A673 (cell line): ENCODE results near the gene MDN1. TPM values are rescaled to one million over a fixed set of nuclear protein-coding genes. Genes with fewer than 3 reads are reported as not detected.

Source experiments
- BruUV-seq: library from RNA; stranded (reverse); fragments of 400-500 nt; replicated peaks from 2 replicates; lab custom pipeline; 2021; lab: Mats Ljungman, UMichigan
- CTCF ChIA-PET: fragments of 300-600 bp; sonication (Branson Sonifier 250); formaldehyde crosslinking; loops from one replicate; lab custom pipeline; 2022; ENCODE audit warnings: antibody characterized with exemption; lab: Charles Lee
- POLR2A ChIA-PET: fragments of 300-600 bp; sonication (Branson Sonifier 250); formaldehyde crosslinking; loops from one replicate; lab custom pipeline; 2022; ENCODE audit warnings: antibody characterized with exemption; ENCODE audit not compliant: low non-redundant PET; lab: Charles Lee
- DNase-seq: peaks from one replicate; pipeline ENCODE4 v3.0.0-alpha.2; 2015; ENCODE audit warnings: low spot score
- H3K27ac ChIP-seq: fragments of 200-600 bp; sonication (generic); 2 replicates; pipeline ENCODE4 v1.5.1; 2016; ENCODE audit warnings: mixed run types, low read depth, mild to moderate bottlenecking, mixed read lengths, antibody characterized with exemption, low read length; ENCODE audit not compliant: poor library complexity, severe bottlenecking
- H3K27me3 ChIP-seq: fragments of 200-600 bp; sonication (generic); replicated peaks from 2 replicates; pipeline ENCODE4 v1.6.1; 2017; ENCODE audit warnings: mixed run types, low read depth, mild to moderate bottlenecking, mixed read lengths, antibody characterized with exemption, low read length; ENCODE audit not compliant: insufficient read depth, poor library complexity
- H3K36me3 ChIP-seq: fragments of 200-600 bp; sonication (generic); 2 replicates; pipeline ENCODE4 v1.6.1; 2016; ENCODE audit warnings: mixed run types, mild to moderate bottlenecking, mixed read lengths, antibody characterized with exemption, low read length; ENCODE audit not compliant: insufficient read depth, poor library complexity, severe bottlenecking
- H3K4me1 ChIP-seq: fragments of 200-600 bp; sonication (generic); 2 replicates; pipeline ENCODE4 v1.6.1; 2017; ENCODE audit warnings: mixed run types, mild to moderate bottlenecking, mixed read lengths, antibody characterized with exemption, low read length; ENCODE audit not compliant: insufficient read depth, poor library complexity, severe bottlenecking
- H3K4me3 ChIP-seq: fragments of 200-600 bp; sonication (generic); 2 replicates; pipeline ENCODE4 v1.5.1; 2016; ENCODE audit warnings: low read depth, mixed run types, mild to moderate bottlenecking, mixed read lengths, low read length; ENCODE audit not compliant: poor library complexity, severe bottlenecking
- H3K9me3 ChIP-seq: fragments of 200-600 bp; sonication (generic); 2 replicates; pipeline ENCODE4 v1.6.1; 2016; ENCODE audit warnings: mixed run types, low read depth, mild to moderate bottlenecking, mixed read lengths, antibody characterized with exemption, low read length; ENCODE audit not compliant: poor library complexity, severe bottlenecking
- CTCF ChIP-seq: fragments of 300-800, 200-600 bp; sonication (generic); conservative IDR thresholded peaks from 2 replicates; pipeline ENCODE4 v1.5.1; 2017; ENCODE audit warnings: low read depth, mild to moderate bottlenecking, antibody characterized with exemption, low read length, moderate library complexity, mixed read lengths
- EZH2 ChIP-seq: fragments of 200-600 bp; sonication (generic); IDR thresholded peaks from 2 replicates; pipeline ENCODE4 v1.6.1; 2017; ENCODE audit warnings: borderline replicate concordance, low read depth, mild to moderate bottlenecking, mixed read lengths, antibody characterized with exemption, low read length; ENCODE audit not compliant: poor library complexity, severe bottlenecking
- intact Hi-C: fragments of 100-400 bp; cut with micrococcal nuclease; formaldehyde crosslinking; loops from one replicate; pipeline ENCODE4 v1.10.0; 2022; ENCODE audit not compliant: unreplicated experiment
- total RNA-seq: library from RNA; stranded (reverse); gene quantifications from 2 replicates; pipeline ENCODE4 v1.2.3, GENCODE V29; 2021

MDN1 gene
- total RNA-seq, 1 experiment from 2014 or later, result 64.4 TPM

- Histone ChIP-seq H3K36me3 (peaks cover 35% of the 10 kb centered on the region), H3K4me1 (no peaks in the 10 kb centered on the region), H3K4me3 (no peak overlapping the region), H3K27me3 (no peaks in the 10 kb centered on the region), H3K27ac (no peak overlapping the region), H3K9me3 (no peaks in the 10 kb centered on the region)
- TF ChIP-seq EZH2 (no peak), CTCF (no peak)
- no TSS peak for BruUV-seq
- POLR2A ChIA-PET, result no interaction called here
- intact Hi-C loops, result no loop called here
- CTCF ChIA-PET, result no interaction called here
- DNase-seq, result no peak
Measured at GRCh38 chr6:89768324-89768723, 51.3 kb downstream of the MDN1 start.

DNA sequence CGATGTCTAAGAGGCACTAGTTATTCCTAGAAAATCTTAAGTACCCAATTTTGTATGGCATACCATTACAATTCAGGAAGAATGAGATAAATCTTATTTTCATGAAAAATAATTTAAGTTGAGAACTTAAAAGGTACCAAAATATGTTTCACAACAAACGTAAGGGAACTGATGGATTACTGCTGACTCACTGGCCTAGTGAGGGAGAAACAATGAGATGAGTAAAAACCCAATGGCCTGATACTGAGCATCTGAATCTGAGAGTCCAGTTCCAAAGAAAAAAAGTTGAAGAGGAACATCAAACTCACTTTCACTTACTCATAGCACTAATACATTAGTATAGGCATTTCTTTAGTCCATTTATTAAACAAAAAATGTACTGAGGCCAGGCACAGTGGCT lies 56.0 kb downstream of the MDN1 start:
- no peak overlapping the region for H3K27ac ChIP-seq
- BruUV-seq, result no TSS peak
- no peak overlapping the region for H3K4me3 ChIP-seq
- intact Hi-C loops, result no loop called here
- no peak for DNase-seq
- ChIA-PET POLR2A (interaction anchor here (0.6 kb wide), 1 partner anchor 66 kb away, joined by 3 read pairs; no protein-coding TSS in a partner anchor), CTCF (interaction anchor here (0.7 kb wide), 1 partner anchor 20 kb away, joined by 3 read pairs; no protein-coding TSS in a partner anchor)
- H3K4me1 ChIP-seq, result no peaks in the 10 kb centered on the region
- H3K27me3 ChIP-seq, result no peaks in the 10 kb centered on the region
- peaks cover 33% of the 10 kb centered on the region for H3K36me3 ChIP-seq
- TF ChIP-seq EZH2 (no peak), CTCF (no peak)
- H3K9me3 ChIP-seq, result no peaks in the 10 kb centered on the region

DNA sequence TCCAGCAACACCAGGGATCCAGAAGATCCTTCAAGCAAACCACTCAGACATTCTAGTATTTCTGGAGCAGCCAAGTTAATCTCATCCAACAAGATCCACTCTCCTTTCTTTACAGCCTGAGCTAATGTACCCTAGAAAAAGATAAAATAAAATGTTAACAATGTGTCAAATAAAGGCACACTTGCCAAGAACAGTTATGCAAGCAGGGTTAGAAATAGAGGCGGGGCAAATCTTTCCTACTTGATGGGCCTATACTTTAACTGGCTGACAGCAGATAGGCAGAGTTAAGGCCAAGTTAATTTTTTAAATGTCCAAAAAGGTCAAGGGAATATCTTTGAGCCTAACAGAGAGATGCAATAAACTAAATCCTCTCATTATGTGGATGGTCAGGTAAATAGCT lies 60.8 kb downstream of the MDN1 start:
- peaks cover 65% of the 10 kb centered on the region for H3K36me3 ChIP-seq
- no TSS peak for BruUV-seq
- TF ChIP-seq EZH2 (no peak), CTCF (no peak)

More for the DNA sequence above, 60.8 kb downstream of the MDN1 start:
- DNase-seq, result no peak
- H3K27ac ChIP-seq, result no peak overlapping the region
- no peaks in the 10 kb centered on the region for H3K4me1 ChIP-seq
- no peaks in the 10 kb centered on the region for H3K9me3 ChIP-seq
- H3K4me3 ChIP-seq, result no peak overlapping the region
- CTCF ChIA-PET, result no interaction called here
- H3K27me3 ChIP-seq, result no peaks in the 10 kb centered on the region
- intact Hi-C loops, result no loop called here
- POLR2A ChIA-PET, result no interaction called here
